Heart left ventricle (tissue), 16 donors: Measurements from ENCODE around the gene KIRREL1. TPM values are rescaled to one million over a fixed set of nuclear protein-coding genes. Genes with fewer than 3 reads are reported as not detected.

Source experiments
- ATAC-seq, 4 donors: fragments of 200-7000 bp; cut with Tn5 transposase; one replicate each; pipeline ENCODE4 v1.9.1; 2020 to 2022; ENCODE audit warnings: moderate library complexity in 4 of 4, mild to moderate bottlenecking in 3 of 4, moderate number of reproducible peaks in 1 of 4
- DNase-seq, 5 donors: peaks; one replicate each; pipeline ENCODE4 v3.0.0-alpha.2; 2020
- H3K27ac ChIP-seq, 12 donors: fragments of 200-600 bp; sonication (generic) in 4 of 12; one replicate each; pipeline versions ENCODE4 v1.5.0 to v1.8.0; 2016 to 2022; ENCODE audit warnings: mild to moderate bottlenecking in 2 of 12
- H3K27me3 ChIP-seq, 9 donors: fragments of 200-600 bp; sonication (generic) in 2 of 9; one replicate each; pipeline versions ENCODE4 v1.5.1 to v1.8.0; 2016 to 2022; ENCODE audit warnings: mild to moderate bottlenecking in 3 of 9
- H3K36me3 ChIP-seq, 9 donors: fragments of 200-600 bp; sonication (generic) in 2 of 9; one replicate each; pipeline versions ENCODE4 v1.5.0 to v1.8.0; 2018 to 2022; ENCODE audit warnings: mild to moderate bottlenecking in 2 of 9
- H3K4me1 ChIP-seq, 12 donors: fragments of 200-600 bp; sonication (generic) in 4 of 12; one replicate each; pipeline versions ENCODE4 v1.5.0 to v1.8.0; 2016 to 2022; ENCODE audit warnings: mild to moderate bottlenecking in 3 of 12
- H3K4me3 ChIP-seq, 12 donors: fragments of 200-600 bp; sonication (generic) in 4 of 12; one replicate each; pipeline versions ENCODE4 v1.5.0 to v1.8.0; 2017 to 2022; ENCODE audit warnings: mild to moderate bottlenecking in 9 of 12, moderate library complexity in 4 of 12
- H3K9me3 ChIP-seq, 12 donors: fragments of 200-600 bp; sonication (generic) in 4 of 12; one replicate each; pipeline versions ENCODE4 v1.5.0 to v1.8.0; 2016 to 2022; ENCODE audit warnings: mild to moderate bottlenecking in 1 of 12
- CTCF ChIP-seq, 12 donors: fragments of 200-600 bp; sonication (generic) in 4 of 12; IDR thresholded peaks; one replicate each; pipeline versions ENCODE4 v1.5.0 to v1.8.0; 2018 to 2022; ENCODE audit warnings: antibody characterized with exemption in 12 of 12, mild to moderate bottlenecking in 5 of 12
- POLR2A ChIP-seq, 2 donors: fragments of 450-650 bp; IDR thresholded peaks; one replicate each; pipeline ENCODE4 v1.6.1; 2017; ENCODE audit warnings: antibody characterized with exemption in 2 of 2, mild to moderate bottlenecking in 2 of 2, moderate library complexity in 2 of 2
- WGBS, 4 donors: extraction: QIAGEN DNeasy Blood & Tissue Kit in 2 of 4; methylation state at CpG; one replicate each; pipeline versions ENCODE4 v1.1.5 to v1.1.7; 2013 to 2018; 5-methylcytosine and 5-hydroxymethylcytosine counted together
- intact Hi-C, 10 donors: fragments of 100-400 bp; cut with DNase I; formaldehyde crosslinking; loops; one replicate each; pipeline versions ENCODE4 v1.11.1 to v1.14.2; 2022
- polyA plus RNA-seq, 2 donors: library from polyadenylated mRNA; stranded (reverse); fragments of 200-250 nt; gene quantifications; one replicate each; pipeline ENCODE4 v1.2.3, GENCODE V29; 2013
- total RNA-seq, 9 donors: library from RNA; depleted of rRNA in 2 of 9; stranded (reverse); fragments of >200 nt in 2 of 9; fragmentation: NEBNext Ultra II Directional in 3 of 9; extraction: Animal tissue kit (Norgen Biotek cat#: 25700) in 3 of 9; gene quantifications; one replicate each; pipeline versions ENCODE4 v1.1.0 to v1.2.4, GENCODE V29; 2016 to 2023
- donor health status: ischemic (EF 13 %, LVEDD 7.1; RV severe dilation, severe dysfunction).
- donor health status: healthy with polysubstance abuse.
- donor health status: DM: no; HTN: yes; CAD: no.
- donor health status: DM: no; HTN: no; CAD: no.
- donor health status: ischemic (EF 25% LVEDD 6.9; RV normal size, moderate dysfunction).
- donor health status: ischemic (EF 25% LVEDD 5.7; RV mildly dilated, moderate dysfunction).
- donor health status: healthy.
- donor health status: DM: yes; HTN: yes; CAD: no.
- donor health status: ischemic (EF 35%, LVEDD 5.7; RV mildly dilated, moderate dysfunction).
- donor health status: nonischemic (EF 11% LVEDD 7.7; RV severe dilation, severe dysfunction).
- donor health status: DM: yes; HTN: yes; CAD: no.
- donor health status: PGD.
- donor health status: ischemic (EF 29% LVEDD 5.4; RV normal size, mild dysfunction).
- donor health status: nonischemic (EF 23%, LVEDD 6.1; RV moderate dilation, normal function).

The KIRREL1 gene
- total and polyA plus RNA-seq, 11 donors: 3.2 to 22.7 (median 8.2) TPM

DNA sequence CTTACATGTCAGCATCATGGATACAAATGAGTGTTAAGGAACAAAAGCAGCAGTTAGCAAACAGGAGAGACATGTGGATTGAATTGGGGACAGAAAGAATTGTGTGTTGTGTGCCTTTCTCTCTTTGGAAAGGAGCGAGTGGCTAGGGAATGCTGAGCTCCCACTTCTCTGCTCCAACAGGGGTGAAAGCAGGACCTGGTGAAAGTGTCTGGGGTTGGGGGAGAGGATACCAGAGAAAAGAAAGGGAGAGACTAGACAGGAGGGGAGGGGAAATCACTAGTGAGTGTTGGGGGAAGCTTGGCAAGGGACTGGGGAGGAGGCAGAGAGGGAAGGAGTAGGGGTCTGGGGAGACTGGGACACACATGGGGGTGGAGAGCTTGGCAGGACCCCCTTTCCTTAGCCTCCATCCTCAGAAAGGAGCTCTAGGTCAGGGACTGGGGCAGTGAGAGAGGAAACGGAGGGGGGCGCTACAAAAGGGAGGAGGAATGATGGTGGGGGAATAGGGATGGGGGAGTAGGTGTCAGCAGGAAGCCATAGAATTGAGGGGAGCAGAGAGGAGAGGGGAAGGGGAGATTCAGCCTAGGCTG is 2.2 kb downstream of the KIRREL1 start:
- ATAC-seq: no peak
- intact Hi-C loops: loop anchor here in 4 of 10 donors (2.0 to 10.0 kb wide), 4 partner anchors 39 to 252 kb away; a partner anchor contains a TSS
- no peak for DNase-seq
- H3K36me3 ChIP-seq: no peaks in the 10 kb centered on the region
- WGBS, 4 donors: 68 to 80% (median 71%) methylated on average over 3 of the region's 3 CpGs
- H3K4me1 ChIP-seq: peaks cover 0 to 55% (median 15%) of the 10 kb centered on the region in 12 donors
- no peak for TF ChIP-seq CTCF (IDR thresholded peaks at IDR 0.05)
- TF ChIP-seq POLR2A (IDR thresholded peaks at IDR 0.05): no peak
- peak overlapping the region in 9 of 12 donors; percentile 6 to 95 (median 86) for H3K27ac ChIP-seq
- H3K9me3 ChIP-seq: no peaks in the 10 kb centered on the region
- H3K4me3 ChIP-seq: peak overlapping the region in 9 of 12 donors; percentile 74 to 98 (median 89)
- H3K27me3 ChIP-seq: peaks cover 0 to 15% (median 0%) of the 10 kb centered on the region in 9 donors

- peaks cover 0 to 15% (median 0%) of the 10 kb centered on the region in 9 donors for H3K27me3 ChIP-seq
- 70 to 80% (median 77%) methylated on average over 5 of the region's 5 CpGs for WGBS, 4 donors
- H3K4me3 ChIP-seq: peak overlapping the region in 6 of 12 donors; percentile 12 to 98 (median 82)
- no peak for DNase-seq
- no peaks in the 10 kb centered on the region for H3K9me3 ChIP-seq
- peak overlapping the region in 7 of 12 donors; percentile 18 to 95 (median 41) for H3K27ac ChIP-seq
- intact Hi-C loops: loop anchor here in 3 of 10 donors (5.0 to 10.0 kb wide), 3 partner anchors 88 to 251 kb away; a partner anchor contains a TSS
- TF ChIP-seq CTCF (IDR thresholded peaks at IDR 0.05) (no peak), POLR2A (IDR thresholded peaks at IDR 0.05) (no peak)
- no peaks in the 10 kb centered on the region for H3K36me3 ChIP-seq
- ATAC-seq: no peak
- H3K4me1 ChIP-seq: peaks cover 0 to 63% (median 21%) of the 10 kb centered on the region in 12 donors
These were observed 3.0 kb downstream of the KIRREL1 start for GRCh38 chr1:157996433-157996832.

GRCh38 chr1:158000507-158000906 is 7.1 kb downstream of the KIRREL1 start:
- Histone ChIP-seq H3K4me1 (peaks cover 0 to 86% (median 39%) of the 10 kb centered on the region in 12 donors), H3K9me3 (no peaks in the 10 kb centered on the region), H3K27me3 (no peaks in the 10 kb centered on the region), H3K36me3 (no peaks in the 10 kb centered on the region), H3K27ac (peak overlapping the region in 4 of 12 donors; percentile 20 to 72 (median 49)), H3K4me3 (no peak overlapping the region)
- no peak for DNase-seq
- ATAC-seq: no peak
- TF ChIP-seq CTCF (IDR thresholded peaks at IDR 0.05) (no peak), POLR2A (IDR thresholded peaks at IDR 0.05) (no peak)
- intact Hi-C loops: no loop called here
- WGBS, 4 donors: 76 to 80% (median 77%) methylated on average over 4 of the region's 4 CpGs

DNA sequence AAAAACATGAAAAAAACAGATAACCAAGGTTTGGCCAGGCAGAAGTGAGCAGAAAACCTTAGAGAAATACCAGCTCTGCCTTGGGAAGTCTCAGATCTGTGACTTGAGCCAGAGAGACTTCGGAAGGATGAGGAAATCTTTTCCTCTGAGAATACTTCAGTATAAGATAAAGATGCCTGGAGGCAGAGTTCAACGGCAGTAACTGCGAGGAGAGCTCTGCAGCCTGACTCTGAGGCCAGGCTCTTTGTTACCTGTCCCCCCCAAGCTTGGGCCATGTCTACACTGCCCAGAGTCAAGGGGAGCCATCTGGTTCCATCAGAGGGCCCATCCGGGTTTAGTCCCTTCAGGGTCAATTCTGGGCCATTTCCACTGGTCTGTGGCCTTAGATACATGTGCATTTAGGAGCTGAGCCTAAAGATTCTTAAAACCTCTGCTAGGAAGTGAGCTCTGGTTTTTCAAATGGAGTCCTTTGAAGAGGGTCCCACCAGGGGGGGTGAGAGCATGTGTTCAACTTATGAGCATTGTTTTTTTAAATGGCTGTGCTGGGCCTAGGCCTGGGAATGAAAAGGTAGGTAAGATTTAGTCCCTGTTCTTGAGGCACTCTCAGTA is 8.7 kb downstream of the KIRREL1 start:
- peak overlapping the region in 11 of 12 donors; percentile 20 to 75 (median 50) for H3K27ac ChIP-seq
- H3K4me3 ChIP-seq: no peak overlapping the region
- ATAC-seq (peak in 3 of 4 donors; percentile 16 to 40 (median 23)), DNase-seq (no peak)
- H3K4me1 ChIP-seq: peaks cover 0 to 91% (median 45%) of the 10 kb centered on the region in 12 donors
- no peaks in the 10 kb centered on the region for H3K27me3 ChIP-seq
- H3K9me3 ChIP-seq: no peaks in the 10 kb centered on the region
- H3K36me3 ChIP-seq: no peaks in the 10 kb centered on the region
- TF ChIP-seq CTCF (IDR thresholded peaks at IDR 0.05) (no peak), POLR2A (IDR thresholded peaks at IDR 0.05) (no peak)
- WGBS, 4 donors: 44 to 69% (median 52%) methylated on average over 4 of the region's 4 CpGs
- intact Hi-C loops: no loop called here
